K562 (cell line): ENCODE data around the gene NRAP. TPM values are rescaled to one million over a fixed set of nuclear protein-coding genes. Genes with fewer than 3 reads are reported as not detected.

Experiments
- ATAC-seq: fragments of 200-7000 bp; cut with Tn5 transposase; 3 replicates; pipeline ENCODE4 v1.9.1; 2020; ENCODE audit warnings: moderate library complexity
- BruUV-seq: library from RNA; stranded (reverse); fragments of 400-500 nt; replicated peaks from 2 replicates; lab custom pipeline; 2021; lab: Mats Ljungman, UMichigan
- CTCF ChIA-PET: fragments of 300-600 bp; formaldehyde crosslinking; extraction: SDS; loops from one replicate; lab custom pipeline; 2021; ENCODE audit warnings: low intra/inter-chr PET ratio; lab: Yijun Ruan, JAX
- POLR2A ChIA-PET: fragments of 300-600, 350-650 bp; sonication (Branson Sonifier 250); formaldehyde crosslinking; extraction: SDS; loops from one replicate; lab custom pipeline; 2021; ENCODE audit warnings: antibody characterized with exemption, inconsistent platforms; lab: Yijun Ruan, JAX
- DNase-seq, 4 experiments: peaks; one replicate each; pipeline versions ENCODE4 v3.0.0 to v3.0.0-alpha.2; 2011 to 2018; ENCODE audit warnings: low spot score in 3 of 4, mixed read lengths in 3 of 4; ENCODE audit errors: extremely low read depth in 1 of 4
- FAIRE-seq: peaks from 2 replicates; lab custom pipeline; 2011; peaks lifted over from hg19 to GRCh38; lab: Jason Lieb, UNC
- H2AFZ ChIP-seq: 2 replicates; pipeline ENCODE4 v1.6.0; 2011; ENCODE audit warnings: low read depth, low read length, control low read depth, inconsistent platforms
- H3K27ac ChIP-seq: fragments of 200-600 bp; 3 replicates; pipeline ENCODE4 v1.8.0; 2011; ENCODE audit warnings: low read depth, mild to moderate bottlenecking, control low read depth, inconsistent platforms, low read length, moderate library complexity, mixed read lengths; ENCODE audit errors: extremely low read depth
- H3K27me3 ChIP-seq, 2 experiments: fragments of 300-600 bp in 1 of 2; 2 replicates in 1 of 2; 3 replicates in 1 of 2; pipeline versions ENCODE4 v1.6.0 to v1.8.0; 2011; ENCODE audit warnings: inconsistent platforms in 2 of 2, low read length in 2 of 2, mild to moderate bottlenecking in 1 of 2, mixed read lengths in 1 of 2, moderate library complexity in 1 of 2; ENCODE audit not compliant: control insufficient read depth in 2 of 2, insufficient read depth in 2 of 2
- H3K36me3 ChIP-seq: fragments of 300-600 bp; 3 replicates; pipeline ENCODE4 v1.8.0; 2011; ENCODE audit warnings: mild to moderate bottlenecking, low read length, inconsistent platforms; ENCODE audit not compliant: control insufficient read depth, insufficient read depth
- H3K4me1 ChIP-seq, 2 experiments: fragments of 200-600 bp in 1 of 2; replicated peaks in 1 of 2; 2 replicates in 1 of 2; 3 replicates in 1 of 2; pipeline versions ENCODE4 v1.5.1 to v1.8.0; 2011; ENCODE audit warnings: inconsistent platforms in 2 of 2, low read length in 2 of 2, mild to moderate bottlenecking in 1 of 2, mixed read lengths in 1 of 2, moderate library complexity in 1 of 2; ENCODE audit not compliant: control insufficient read depth in 2 of 2, insufficient read depth in 2 of 2
- H3K4me2 ChIP-seq: 2 replicates; pipeline ENCODE4 v1.6.1; 2011; ENCODE audit warnings: low read length, control low read depth, inconsistent platforms, mixed read lengths; ENCODE audit not compliant: insufficient read depth
- H3K4me3 ChIP-seq: fragments of 200-600 bp; sonication (generic), shearing (Covaris generic); 2 replicates; pipeline ENCODE4 v1.5.1; 2016; ENCODE audit warnings: control low read depth, inconsistent platforms
- H3K79me2 ChIP-seq: fragments of 200-600 bp; 3 replicates; pipeline ENCODE4 v1.8.0; 2011; ENCODE audit warnings: low read length, inconsistent platforms; ENCODE audit not compliant: control insufficient read depth, insufficient read depth
- H3K9ac ChIP-seq, 2 experiments: 2 replicates each; pipeline versions ENCODE4 v1.6.0 to v1.6.1; 2011; ENCODE audit warnings: low read depth in 2 of 2, low read length in 2 of 2, control low read depth in 1 of 2, inconsistent platforms in 1 of 2, mild to moderate bottlenecking in 1 of 2, mixed read lengths in 1 of 2; ENCODE audit not compliant: insufficient read depth in 1 of 2
- H3K9me1 ChIP-seq: one replicate; pipeline ENCODE4 v1.6.0; 2011; ENCODE audit warnings: inconsistent platforms, mild to moderate bottlenecking, low read length, moderate library complexity; ENCODE audit not compliant: control insufficient read depth, insufficient read depth
- H3K9me3 ChIP-seq: replicated peaks from 2 replicates; pipeline ENCODE4 v1.5.1; 2011; ENCODE audit warnings: low read depth, low read length, inconsistent platforms; ENCODE audit not compliant: control insufficient read depth, insufficient read depth
- H4K20me1 ChIP-seq: replicated peaks from 2 replicates; pipeline ENCODE4 v1.6.1; 2011; ENCODE audit warnings: low read length, inconsistent platforms, mixed read lengths; ENCODE audit not compliant: control insufficient read depth, insufficient read depth
- ARID3B ChIP-seq: fragments of 250-450 bp; sonication (Bioruptor Pico); IDR thresholded peaks from 2 replicates; pipeline ENCODE4 v1.4.0; 2020; ENCODE audit warnings: borderline replicate concordance
- ASH1L ChIP-seq: fragments of 450-650 bp; IDR thresholded peaks from 2 replicates; pipeline ENCODE4 v1.6.1; 2018; ENCODE audit warnings: borderline replicate concordance, mild to moderate bottlenecking, low read depth; ENCODE audit not compliant: partially characterized antibody
- HMG20B ChIP-seq: fragments of 250-450 bp; sonication (Bioruptor Pico); IDR thresholded peaks from 2 replicates; pipeline ENCODE4 v1.5.0; 2021; ENCODE audit warnings: mild to moderate bottlenecking
- POLR2AphosphoS5 ChIP-seq: IDR thresholded peaks from 2 replicates; pipeline ENCODE4 v1.6.1; 2011; ENCODE audit warnings: mild to moderate bottlenecking, low read depth, low read length, moderate library complexity; ENCODE audit not compliant: control insufficient read depth, insufficient read depth
- STAT5B ChIP-seq: fragments of 250-450 bp; sonication (Bioruptor Pico); IDR thresholded peaks from 2 replicates; pipeline ENCODE4 v1.8.0; 2021; ENCODE audit warnings: mild to moderate bottlenecking, inconsistent platforms
- in situ Hi-C: fragments of 300-500 bp; cut with MboI; formaldehyde crosslinking; loops from 4 replicates; pipeline ENCODE4 v1.15.0; 2018; ENCODE audit warnings: inconsistent platforms, mixed read lengths
- intact Hi-C: fragments of 100-400 bp; cut with micrococcal nuclease; formaldehyde crosslinking; loops from 2 replicates; pipeline ENCODE4 v1.14.2; 2022
- polyA plus RNA-seq, 8 experiments: library from polyadenylated mRNA; depleted of rRNA in 4 of 8; stranded (reverse) in 5 of 8; unstranded in 3 of 8; fragments of >200 nt; fragmentation: Nextera tagmentation in 2 of 8; fragmentation: Illumina TruSeq in 1 of 8; extraction: Ambion mirVana in 2 of 8; extraction: Trizol in 1 of 8; gene quantifications; 2 replicates each; pipeline versions ENCODE4 v1.2.1 to v1.2.3, GENCODE V29; 2011 to 2014; ENCODE audit warnings: inconsistent platforms in 1 of 8, missing spikeins in 1 of 8
- total RNA-seq, 7 experiments: library from RNA; depleted of rRNA in 6 of 7; stranded (reverse); fragments of >200 nt in 6 of 7; fragmentation: Illumina TruSeq in 2 of 7; extraction: Trizol in 2 of 7; gene quantifications; 2 replicates each; pipeline versions ENCODE4 v1.2.1 to v1.2.3, GENCODE V29; 2011 to 2021; ENCODE audit warnings: low replicate concordance in 1 of 7

The NRAP gene
- total and polyA plus RNA-seq, 9 of the 15 experiments (the other 6 are each of a cell fraction or from before 2014, with no cell fraction given): not detected

- no peaks in the 10 kb centered on the region for H4K20me1 ChIP-seq
- POLR2A ChIA-PET: no interaction called here
- CTCF ChIA-PET: no interaction called here
- no peaks in the 10 kb centered on the region for H3K9me1 ChIP-seq
- H2AFZ ChIP-seq: no peak overlapping the region
- no peak overlapping the region for H3K4me3 ChIP-seq
- no peaks in the 10 kb centered on the region for H3K9me3 ChIP-seq
- BruUV-seq: no TSS peak
- TF ChIP-seq HMG20B (CRISPR knock-in tag): no peak
- no peak for TF ChIP-seq POLR2AphosphoS5
- TF ChIP-seq ASH1L: no peak
- TF ChIP-seq STAT5B (CRISPR knock-in tag): no peak
- TF ChIP-seq ARID3B (CRISPR knock-in tag): no peak
- no peak overlapping the region for H3K4me2 ChIP-seq
- no peaks in the 10 kb centered on the region for H3K4me1 ChIP-seq
- in situ Hi-C loops: no loop called here
- H3K9ac ChIP-seq: no peak overlapping the region
- H3K27me3 ChIP-seq: no peaks in the 10 kb centered on the region
- FAIRE-seq (no peak), ATAC-seq (no peak), DNase-seq (no peak)
- H3K36me3 ChIP-seq: no peaks in the 10 kb centered on the region
- no peaks in the 10 kb centered on the region for H3K79me2 ChIP-seq
- H3K27ac ChIP-seq: no peak overlapping the region
- intact Hi-C loops: no loop called here
Observed at GRCh38 chr10:113657544-113657943, 6.3 kb downstream of the NRAP start.
